ENCODE results near the gene TMEM86B. TPM values are rescaled to one million over a fixed set of nuclear protein-coding genes. Genes with fewer than 3 reads are reported as not detected.

TMEM86B gene
- 11.2 TPM for polyA plus RNA-seq (2012; ENCODE audit: insufficient read length, low read depth)

- no peak for TF ChIP-seq TAF1 (IDR thresholded peaks at IDR 0.05; ENCODE audit: borderline replicate concordance, insufficient read depth, low read length)
- TF ChIP-seq FOXP2 (optimal IDR thresholded peaks at IDR 0.05; ENCODE audit: borderline replicate concordance, extremely low read depth, extremely low read length, insufficient read depth), result no peak
- TF ChIP-seq SIN3A (IDR thresholded peaks at IDR 0.05; ENCODE audit: borderline replicate concordance, insufficient read depth, low read length), result no peak
- no peak for TF ChIP-seq REST (IDR thresholded peaks at IDR 0.05; ENCODE audit: insufficient read depth in 1 of 2, low read depth in 2 of 2, low read length in 2 of 2)
- TF ChIP-seq POLR2AphosphoS5 (IDR thresholded peaks at IDR 0.05; ENCODE audit: low read depth, low read length), result no peak
These were observed at the start of gene TMEM86B for GRCh38 chr19:55228403-55229031. TSS of gene TMEM86B (minus strand) at chr19:55228763. CDS start at chr19:55228741, 22 bp downstream.

GRCh38 chr19:55277494-55277893, 48.9 kb upstream of the TMEM86B start:
- TF ChIP-seq SIN3A (IDR thresholded peaks at IDR 0.05; ENCODE audit: borderline replicate concordance, insufficient read depth, low read length), result no peak
- TF ChIP-seq FOXP2 (optimal IDR thresholded peaks at IDR 0.05; ENCODE audit: borderline replicate concordance, extremely low read depth, extremely low read length, insufficient read depth), result no peak
- TF ChIP-seq REST (IDR thresholded peaks at IDR 0.05; ENCODE audit: insufficient read depth in 1 of 2, low read depth in 2 of 2, low read length in 2 of 2), result no peak
- no peak for TF ChIP-seq POLR2AphosphoS5 (IDR thresholded peaks at IDR 0.05; ENCODE audit: low read depth, low read length)
- TF ChIP-seq TAF1 (IDR thresholded peaks at IDR 0.05; ENCODE audit: borderline replicate concordance, insufficient read depth, low read length), result no peak

GRCh38 chr19:55276720-55277430, 48.3 kb upstream of the TMEM86B start:
- TF ChIP-seq POLR2AphosphoS5 (IDR thresholded peaks at IDR 0.05; ENCODE audit: low read depth, low read length) (no peak), REST (IDR thresholded peaks at IDR 0.05; ENCODE audit: insufficient read depth in 1 of 2, low read depth in 2 of 2, low read length in 2 of 2) (no peak)

- TF ChIP-seq SIN3A (IDR thresholded peaks at IDR 0.05; ENCODE audit: borderline replicate concordance, insufficient read depth, low read length), result no peak
- no peak for TF ChIP-seq REST (IDR thresholded peaks at IDR 0.05; ENCODE audit: insufficient read depth in 1 of 2, low read depth in 2 of 2, low read length in 2 of 2)
- no peak for TF ChIP-seq TAF1 (IDR thresholded peaks at IDR 0.05; ENCODE audit: borderline replicate concordance, insufficient read depth, low read length)
- no peak for TF ChIP-seq FOXP2 (optimal IDR thresholded peaks at IDR 0.05; ENCODE audit: borderline replicate concordance, extremely low read depth, extremely low read length, insufficient read depth)
- TF ChIP-seq POLR2AphosphoS5 (IDR thresholded peaks at IDR 0.05; ENCODE audit: low read depth, low read length), result no peak
These were observed 47.5 kb upstream of the TMEM86B start for GRCh38 chr19:55275851-55276719.
